GM12892 (cell line): ENCODE results near the gene CYP46A1.

Source experiments
- POLR2A ChIP-seq: IDR thresholded peaks from 2 replicates; pipeline ENCODE4 v1.6.1; 2011; ENCODE audit warnings: low read depth, low read length, control low read depth
- POLR2AphosphoS5 ChIP-seq: IDR thresholded peaks from 2 replicates; pipeline ENCODE4 v1.6.1; 2011; ENCODE audit warnings: low read depth, low read length, control low read depth
- TAF1 ChIP-seq: IDR thresholded peaks from 2 replicates; pipeline ENCODE4 v1.6.1; 2011; ENCODE audit warnings: low read depth, mild to moderate bottlenecking, control low read depth, low read length, borderline replicate concordance

DNA sequence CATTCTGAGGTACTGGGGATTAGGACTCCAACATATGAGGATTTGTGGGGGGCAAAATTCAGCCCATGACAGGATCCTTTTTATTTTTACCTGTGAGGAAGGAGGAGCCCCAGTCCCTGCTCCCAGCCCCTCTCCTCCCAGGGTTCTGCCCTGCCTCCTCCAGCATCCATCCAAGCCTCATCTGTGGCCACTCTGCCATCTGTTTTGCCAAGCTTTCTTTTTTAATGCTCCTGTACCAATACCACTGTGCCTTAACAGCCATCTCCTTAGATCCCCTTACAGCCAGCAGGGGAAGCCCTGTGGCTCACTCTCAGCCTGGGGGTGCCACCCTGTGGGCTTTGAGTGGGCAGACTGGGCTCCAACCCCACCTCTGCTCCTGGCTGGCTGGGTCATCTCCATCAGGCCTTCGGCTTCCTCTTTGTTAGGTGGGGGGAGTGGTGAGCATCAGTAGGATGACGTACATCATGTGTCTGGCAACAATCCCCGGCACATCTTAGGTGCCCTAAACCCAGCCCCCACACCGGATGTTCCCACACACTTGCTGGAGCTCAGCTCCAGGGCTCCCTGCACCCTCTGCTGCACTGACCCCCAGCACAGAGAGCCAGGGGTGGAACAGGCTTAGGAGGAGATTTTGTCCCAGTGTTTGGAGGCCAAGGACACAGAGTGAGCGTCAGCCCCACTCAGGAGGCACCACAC is 40.2 kb downstream of the CYP46A1 start:
- TF ChIP-seq POLR2A (no peak), POLR2AphosphoS5 (no peak), TAF1 (no peak)
